HL-60 (cell line): ENCODE measurements around the gene ANKRD31.

Source experiments
- DNase-seq, 2 experiments: peaks; one replicate each; pipeline ENCODE4 v3.0.0-alpha.2; 2010 to 2020; ENCODE audit warnings: low read depth in 1 of 2, low spot score in 1 of 2
- H3K27ac ChIP-seq: fragments of 250-450 bp; sonication (Bioruptor Pico); replicated peaks from 2 replicates; pipeline ENCODE4 v1.5.1; 2020; ENCODE audit warnings: mild to moderate bottlenecking, moderate library complexity
- H3K27me3 ChIP-seq: fragments of 250-450 bp; sonication (Bioruptor Pico); 2 replicates; pipeline ENCODE4 v1.5.1; 2021; ENCODE audit warnings: mild to moderate bottlenecking, moderate library complexity; ENCODE audit not compliant: insufficient read depth, poor library complexity, severe bottlenecking
- H3K4me3 ChIP-seq: replicated peaks from 2 replicates; pipeline ENCODE4 v1.5.1; 2011; ENCODE audit warnings: mild to moderate bottlenecking, control low read depth, low read length; ENCODE audit not compliant: insufficient read depth
- CTCF ChIP-seq: IDR thresholded peaks from one replicate; pipeline ENCODE4 v1.5.1; 2011; ENCODE audit warnings: low read length, control low read depth, inconsistent platforms; ENCODE audit not compliant: insufficient read depth
- GABPA ChIP-seq: IDR thresholded peaks from 2 replicates; pipeline ENCODE4 v1.6.1; 2012; ENCODE audit warnings: low read depth
- POLR2AphosphoS5 ChIP-seq: IDR thresholded peaks from 2 replicates; pipeline ENCODE4 v1.6.1; 2012; ENCODE audit warnings: low read depth
- REST ChIP-seq: IDR thresholded peaks from 2 replicates; pipeline ENCODE4 v1.6.1; 2012; ENCODE audit warnings: low read depth; ENCODE audit not compliant: insufficient replicate concordance
- SPI1 ChIP-seq: IDR thresholded peaks from 2 replicates; pipeline ENCODE4 v1.6.1; 2012; ENCODE audit warnings: low read depth, mild to moderate bottlenecking, borderline replicate concordance

ANKRD31 gene

GRCh38 chr5:75192804-75193203 lies 43.9 kb downstream of the ANKRD31 start:
- Histone ChIP-seq H3K27me3 (no peaks in the 10 kb centered on the region), H3K4me3 (no peak overlapping the region), H3K27ac (no peak overlapping the region)
- no peak for TF ChIP-seq GABPA
- TF ChIP-seq CTCF = no peak
- TF ChIP-seq POLR2AphosphoS5 = no peak
- TF ChIP-seq SPI1 = no peak
- TF ChIP-seq REST = no peak
- DNase-seq = no peak

GRCh38 chr5:75192264-75192663 lies 44.4 kb downstream of the ANKRD31 start:
- no peak for TF ChIP-seq SPI1
- TF ChIP-seq GABPA = no peak
- no peak for TF ChIP-seq CTCF
- DNase-seq = no peak

GRCh38 chr5:75190227-75190626 lies 46.5 kb downstream of the ANKRD31 start:
- H3K27me3 ChIP-seq = no peaks in the 10 kb centered on the region
- H3K4me3 ChIP-seq = no peak overlapping the region
- TF ChIP-seq REST = no peak
- TF ChIP-seq SPI1 = no peak
- TF ChIP-seq GABPA = no peak
- H3K27ac ChIP-seq = no peak overlapping the region
- DNase-seq = no peak

More at GRCh38 chr5:75192264-75192663, 44.4 kb downstream of the ANKRD31 start:
- Histone ChIP-seq H3K27ac (no peak overlapping the region), H3K4me3 (no peak overlapping the region), H3K27me3 (no peaks in the 10 kb centered on the region)

- no peak for TF ChIP-seq GABPA
- no peak for TF ChIP-seq POLR2AphosphoS5
- no peak for TF ChIP-seq REST
- no peak for TF ChIP-seq SPI1
- TF ChIP-seq CTCF = no peak
- H3K27ac ChIP-seq = no peak overlapping the region
- no peak for DNase-seq
These were observed 47.3 kb downstream of the ANKRD31 start for GRCh38 chr5:75189353-75189752.

More at GRCh38 chr5:75189353-75189752, 47.3 kb downstream of the ANKRD31 start:
- H3K4me3 ChIP-seq = no peak overlapping the region
- H3K27me3 ChIP-seq = no peaks in the 10 kb centered on the region
